GM23338 (cell line): ENCODE results near the gene ZNF83. TPM values are rescaled to one million over a fixed set of nuclear protein-coding genes. Genes with fewer than 3 reads are reported as not detected.

ENCODE experiments used
- ATAC-seq: fragments of 200-7000 bp; cut with Tn5 transposase; 3 replicates; pipeline ENCODE4 v1.9.1; 2020
- DNase-seq: peaks from one replicate; pipeline ENCODE4 v3.0.0-alpha.2; 2015; ENCODE audit warnings: low spot score
- H2AFZ ChIP-seq: fragments of 200-600 bp; sonication (generic); 2 replicates; pipeline ENCODE4 v1.8.0; 2016; ENCODE audit warnings: antibody characterized with exemption, mild to moderate bottlenecking, moderate library complexity
- H3F3A ChIP-seq: fragments of 200-600 bp; sonication (generic); replicated peaks from 2 replicates; pipeline ENCODE4 v1.8.0; 2017; ENCODE audit warnings: antibody characterized with exemption, mixed run types, low read depth
- H3K27ac ChIP-seq: fragments of 200-600 bp; sonication (generic); 2 replicates; pipeline ENCODE4 v1.6.1; 2016; ENCODE audit warnings: low read depth
- H3K27me3 ChIP-seq: fragments of 200-600 bp; sonication (generic); 2 replicates; pipeline ENCODE4 v1.8.0; 2016; ENCODE audit warnings: mild to moderate bottlenecking, mixed run types, moderate library complexity; ENCODE audit not compliant: insufficient read depth
- H3K36me3 ChIP-seq: fragments of 200-600 bp; sonication (generic); 2 replicates; pipeline ENCODE4 v1.8.0; 2016; ENCODE audit warnings: mild to moderate bottlenecking; ENCODE audit not compliant: insufficient read depth
- H3K4me1 ChIP-seq: fragments of 200-600 bp; sonication (generic); 2 replicates; pipeline ENCODE4 v1.8.0; 2016; ENCODE audit warnings: mild to moderate bottlenecking, moderate library complexity; ENCODE audit not compliant: insufficient read depth
- H3K4me2 ChIP-seq: fragments of 200-600 bp; sonication (generic); 2 replicates; pipeline ENCODE4 v1.7.1; 2017; ENCODE audit warnings: mixed run types
- H3K4me3 ChIP-seq: fragments of 200-600 bp; sonication (generic); 2 replicates; pipeline ENCODE4 v1.6.1; 2016; ENCODE audit warnings: mixed run types
- H3K79me2 ChIP-seq: fragments of 200-600 bp; sonication (generic); replicated peaks from 2 replicates; pipeline ENCODE4 v1.8.0; 2017; ENCODE audit warnings: mild to moderate bottlenecking; ENCODE audit not compliant: insufficient read depth
- H3K9me2 ChIP-seq: fragments of 200-600 bp; sonication (generic); 2 replicates; pipeline ENCODE4 v1.8.0; 2017; ENCODE audit not compliant: insufficient read depth
- H4K20me1 ChIP-seq: fragments of 200-600 bp; sonication (generic); replicated peaks from 2 replicates; pipeline ENCODE4 v1.8.0; 2017; ENCODE audit warnings: mild to moderate bottlenecking; ENCODE audit not compliant: insufficient read depth
- H3K27ac Mint-ChIP-seq: 2 replicates; pipeline ENCODE4 v1.8.0; 2020; ENCODE audit warnings: inconsistent platforms, mild to moderate bottlenecking, moderate library complexity, mixed read lengths
- H3K27me3 Mint-ChIP-seq: 3 replicates; pipeline ENCODE4 v1.8.0; 2022; ENCODE audit warnings: low read depth, mild to moderate bottlenecking, moderate library complexity, mixed read lengths, inconsistent platforms; ENCODE audit not compliant: insufficient read depth, poor library complexity
- H3K36me3 Mint-ChIP-seq: 3 replicates; pipeline ENCODE4 v1.8.0; 2021; ENCODE audit warnings: low read depth, mild to moderate bottlenecking, inconsistent platforms, moderate library complexity, mixed read lengths
- H3K4me1 Mint-ChIP-seq: 3 replicates; pipeline ENCODE4 v1.8.0; 2020; ENCODE audit warnings: mild to moderate bottlenecking, inconsistent platforms, mixed read lengths
- H3K4me3 Mint-ChIP-seq: 3 replicates; pipeline ENCODE4 v1.8.0; 2021; ENCODE audit warnings: moderate library complexity, mild to moderate bottlenecking, inconsistent platforms, mixed read lengths
- H3K9me3 Mint-ChIP-seq: 3 replicates; pipeline ENCODE4 v1.8.0; 2020; ENCODE audit warnings: moderate library complexity, mild to moderate bottlenecking, inconsistent platforms, mixed read lengths
- CREB1 ChIP-seq: fragments of 250-450 bp; sonication (Bioruptor Pico); IDR thresholded peaks from 2 replicates; pipeline ENCODE4 v1.5.0; 2020; ENCODE audit warnings: low read depth, mild to moderate bottlenecking, moderate library complexity
- EZH2phosphoT487 ChIP-seq: fragments of 200-600 bp; sonication (generic); IDR thresholded peaks from one replicate; pipeline ENCODE4 v1.8.1; 2018; ENCODE audit warnings: antibody characterized with exemption; ENCODE audit not compliant: unreplicated experiment
- JUNB ChIP-seq: IDR thresholded peaks from one replicate; pipeline ENCODE4 v1.6.1; 2016; ENCODE audit warnings: antibody characterized with exemption; ENCODE audit not compliant: unreplicated experiment
- NANOG ChIP-seq: IDR thresholded peaks from 2 replicates; pipeline ENCODE4 v1.6.1; 2016; ENCODE audit warnings: antibody characterized with exemption, borderline replicate concordance
- POLR2AphosphoS5 ChIP-seq: IDR thresholded peaks from 2 replicates; pipeline ENCODE4 v1.6.1; 2016; ENCODE audit warnings: antibody characterized with exemption, low read depth
- ZNF114 ChIP-seq: fragments of 250-450 bp; sonication (Bioruptor Pico); IDR thresholded peaks from 2 replicates; pipeline ENCODE4 v1.5.0; 2020; ENCODE audit warnings: mild to moderate bottlenecking, moderate library complexity
- ZNF331 ChIP-seq: fragments of 250-450 bp; sonication (Bioruptor Pico); IDR thresholded peaks from 2 replicates; pipeline ENCODE4 v1.5.0; 2020; ENCODE audit warnings: low read depth, mild to moderate bottlenecking, moderate library complexity
- polyA plus RNA-seq: library from polyadenylated mRNA; unstranded; fragments of >200 nt; fragmentation: Nextera tagmentation; extraction: Ambion mirVana; gene quantifications from 2 replicates; pipeline ENCODE4 v1.2.1, GENCODE V29; 2016
- total RNA-seq: library from RNA; depleted of rRNA; stranded (reverse); fragments of >200 nt; shearing (Covaris generic); gene quantifications from 2 replicates; pipeline ENCODE4 v1.2.3, GENCODE V29; 2014
- TF ChIP-seq, protein P1 (sequence below): IDR thresholded peaks from one replicate; pipeline ENCODE4 v1.6.1; 2018; ENCODE audit warnings: antibody characterized with exemption; ENCODE audit not compliant: unreplicated experiment
- TF ChIP-seq, protein P2 (sequence below): fragments of 250-450 bp; sonication (Bioruptor Pico); IDR thresholded peaks from 2 replicates; pipeline ENCODE4 v1.5.0; 2020; ENCODE audit warnings: mild to moderate bottlenecking, moderate library complexity

Gene ZNF83
- total and polyA plus RNA-seq, 2 experiments from 2014 or later: 16.2 to 25.0 TPM

DNA sequence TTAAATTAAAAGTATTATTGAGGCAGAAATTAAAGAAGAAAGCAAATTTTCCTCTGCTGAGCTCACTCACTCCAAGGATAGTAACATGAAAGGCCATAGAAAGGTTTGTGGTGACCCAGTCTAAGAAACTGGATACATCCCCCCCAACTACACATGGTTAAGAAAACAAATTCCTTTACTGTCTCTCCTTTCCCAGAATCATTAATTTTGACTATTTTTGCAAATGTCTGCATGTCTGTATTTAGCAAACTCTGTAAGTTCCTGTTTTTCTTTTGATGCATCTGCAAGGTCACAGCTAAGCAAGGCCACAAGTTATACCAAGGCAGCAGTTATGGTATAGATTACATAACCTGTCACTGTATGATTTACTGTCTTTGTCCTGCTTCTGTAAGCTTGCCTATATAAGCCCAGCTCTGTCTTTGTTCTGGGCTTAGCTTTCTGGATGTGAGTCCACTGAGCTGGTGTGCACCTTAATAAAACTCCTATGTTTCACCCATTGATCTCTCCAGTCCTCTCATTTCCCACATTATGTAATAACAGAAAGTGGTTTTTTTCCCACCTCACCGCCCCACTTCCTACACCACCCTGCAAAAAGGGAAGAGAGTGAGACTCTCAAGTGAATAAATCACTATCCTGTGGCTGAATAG, 8.5 kb upstream of the ZNF83 start:
- Histone ChIP-seq H3K79me2 (no peaks in the 10 kb centered on the region), H3K27ac (no peak overlapping the region), H3K4me2 (no peak overlapping the region), H2AFZ (no peak overlapping the region), H3K27me3 (no peaks in the 10 kb centered on the region), H3K4me3 (no peak overlapping the region), H3K4me1 (no peaks in the 10 kb centered on the region), H3F3A (no peaks in the 10 kb centered on the region), H3K9me2 (no peaks in the 10 kb centered on the region), H3K36me3 (no peaks in the 10 kb centered on the region), H4K20me1 (no peaks in the 10 kb centered on the region)
- Mint-ChIP-seq H3K9me3 (peaks cover 17% of the 10 kb centered on the region), H3K27ac (no peak overlapping the region), H3K4me3 (no peak overlapping the region), H3K36me3 (peaks cover 24% of the 10 kb centered on the region), H3K27me3 (peaks cover 7% of the 10 kb centered on the region), H3K4me1 (no peaks in the 10 kb centered on the region)
- ATAC-seq (no peak), DNase-seq (no peak)
- no peak for TF ChIP-seq EZH2phosphoT487
- TF ChIP-seq CREB1 (CRISPR knock-in tag): no peak
- TF ChIP-seq, protein P1, sequence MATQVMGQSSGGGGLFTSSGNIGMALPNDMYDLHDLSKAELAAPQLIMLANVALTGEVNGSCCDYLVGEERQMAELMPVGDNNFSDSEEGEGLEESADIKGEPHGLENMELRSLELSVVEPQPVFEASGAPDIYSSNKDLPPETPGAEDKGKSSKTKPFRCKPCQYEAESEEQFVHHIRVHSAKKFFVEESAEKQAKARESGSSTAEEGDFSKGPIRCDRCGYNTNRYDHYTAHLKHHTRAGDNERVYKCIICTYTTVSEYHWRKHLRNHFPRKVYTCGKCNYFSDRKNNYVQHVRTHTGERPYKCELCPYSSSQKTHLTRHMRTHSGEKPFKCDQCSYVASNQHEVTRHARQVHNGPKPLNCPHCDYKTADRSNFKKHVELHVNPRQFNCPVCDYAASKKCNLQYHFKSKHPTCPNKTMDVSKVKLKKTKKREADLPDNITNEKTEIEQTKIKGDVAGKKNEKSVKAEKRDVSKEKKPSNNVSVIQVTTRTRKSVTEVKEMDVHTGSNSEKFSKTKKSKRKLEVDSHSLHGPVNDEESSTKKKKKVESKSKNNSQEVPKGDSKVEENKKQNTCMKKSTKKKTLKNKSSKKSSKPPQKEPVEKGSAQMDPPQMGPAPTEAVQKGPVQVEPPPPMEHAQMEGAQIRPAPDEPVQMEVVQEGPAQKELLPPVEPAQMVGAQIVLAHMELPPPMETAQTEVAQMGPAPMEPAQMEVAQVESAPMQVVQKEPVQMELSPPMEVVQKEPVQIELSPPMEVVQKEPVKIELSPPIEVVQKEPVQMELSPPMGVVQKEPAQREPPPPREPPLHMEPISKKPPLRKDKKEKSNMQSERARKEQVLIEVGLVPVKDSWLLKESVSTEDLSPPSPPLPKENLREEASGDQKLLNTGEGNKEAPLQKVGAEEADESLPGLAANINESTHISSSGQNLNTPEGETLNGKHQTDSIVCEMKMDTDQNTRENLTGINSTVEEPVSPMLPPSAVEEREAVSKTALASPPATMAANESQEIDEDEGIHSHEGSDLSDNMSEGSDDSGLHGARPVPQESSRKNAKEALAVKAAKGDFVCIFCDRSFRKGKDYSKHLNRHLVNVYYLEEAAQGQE: no peak
- no peak for TF ChIP-seq ZNF331 (CRISPR knock-in tag)
- no peak for TF ChIP-seq POLR2AphosphoS5
- TF ChIP-seq NANOG: no peak
- no peak for TF ChIP-seq JUNB
- no peak for TF ChIP-seq ZNF114 (CRISPR knock-in tag)
- TF ChIP-seq, protein P2, sequence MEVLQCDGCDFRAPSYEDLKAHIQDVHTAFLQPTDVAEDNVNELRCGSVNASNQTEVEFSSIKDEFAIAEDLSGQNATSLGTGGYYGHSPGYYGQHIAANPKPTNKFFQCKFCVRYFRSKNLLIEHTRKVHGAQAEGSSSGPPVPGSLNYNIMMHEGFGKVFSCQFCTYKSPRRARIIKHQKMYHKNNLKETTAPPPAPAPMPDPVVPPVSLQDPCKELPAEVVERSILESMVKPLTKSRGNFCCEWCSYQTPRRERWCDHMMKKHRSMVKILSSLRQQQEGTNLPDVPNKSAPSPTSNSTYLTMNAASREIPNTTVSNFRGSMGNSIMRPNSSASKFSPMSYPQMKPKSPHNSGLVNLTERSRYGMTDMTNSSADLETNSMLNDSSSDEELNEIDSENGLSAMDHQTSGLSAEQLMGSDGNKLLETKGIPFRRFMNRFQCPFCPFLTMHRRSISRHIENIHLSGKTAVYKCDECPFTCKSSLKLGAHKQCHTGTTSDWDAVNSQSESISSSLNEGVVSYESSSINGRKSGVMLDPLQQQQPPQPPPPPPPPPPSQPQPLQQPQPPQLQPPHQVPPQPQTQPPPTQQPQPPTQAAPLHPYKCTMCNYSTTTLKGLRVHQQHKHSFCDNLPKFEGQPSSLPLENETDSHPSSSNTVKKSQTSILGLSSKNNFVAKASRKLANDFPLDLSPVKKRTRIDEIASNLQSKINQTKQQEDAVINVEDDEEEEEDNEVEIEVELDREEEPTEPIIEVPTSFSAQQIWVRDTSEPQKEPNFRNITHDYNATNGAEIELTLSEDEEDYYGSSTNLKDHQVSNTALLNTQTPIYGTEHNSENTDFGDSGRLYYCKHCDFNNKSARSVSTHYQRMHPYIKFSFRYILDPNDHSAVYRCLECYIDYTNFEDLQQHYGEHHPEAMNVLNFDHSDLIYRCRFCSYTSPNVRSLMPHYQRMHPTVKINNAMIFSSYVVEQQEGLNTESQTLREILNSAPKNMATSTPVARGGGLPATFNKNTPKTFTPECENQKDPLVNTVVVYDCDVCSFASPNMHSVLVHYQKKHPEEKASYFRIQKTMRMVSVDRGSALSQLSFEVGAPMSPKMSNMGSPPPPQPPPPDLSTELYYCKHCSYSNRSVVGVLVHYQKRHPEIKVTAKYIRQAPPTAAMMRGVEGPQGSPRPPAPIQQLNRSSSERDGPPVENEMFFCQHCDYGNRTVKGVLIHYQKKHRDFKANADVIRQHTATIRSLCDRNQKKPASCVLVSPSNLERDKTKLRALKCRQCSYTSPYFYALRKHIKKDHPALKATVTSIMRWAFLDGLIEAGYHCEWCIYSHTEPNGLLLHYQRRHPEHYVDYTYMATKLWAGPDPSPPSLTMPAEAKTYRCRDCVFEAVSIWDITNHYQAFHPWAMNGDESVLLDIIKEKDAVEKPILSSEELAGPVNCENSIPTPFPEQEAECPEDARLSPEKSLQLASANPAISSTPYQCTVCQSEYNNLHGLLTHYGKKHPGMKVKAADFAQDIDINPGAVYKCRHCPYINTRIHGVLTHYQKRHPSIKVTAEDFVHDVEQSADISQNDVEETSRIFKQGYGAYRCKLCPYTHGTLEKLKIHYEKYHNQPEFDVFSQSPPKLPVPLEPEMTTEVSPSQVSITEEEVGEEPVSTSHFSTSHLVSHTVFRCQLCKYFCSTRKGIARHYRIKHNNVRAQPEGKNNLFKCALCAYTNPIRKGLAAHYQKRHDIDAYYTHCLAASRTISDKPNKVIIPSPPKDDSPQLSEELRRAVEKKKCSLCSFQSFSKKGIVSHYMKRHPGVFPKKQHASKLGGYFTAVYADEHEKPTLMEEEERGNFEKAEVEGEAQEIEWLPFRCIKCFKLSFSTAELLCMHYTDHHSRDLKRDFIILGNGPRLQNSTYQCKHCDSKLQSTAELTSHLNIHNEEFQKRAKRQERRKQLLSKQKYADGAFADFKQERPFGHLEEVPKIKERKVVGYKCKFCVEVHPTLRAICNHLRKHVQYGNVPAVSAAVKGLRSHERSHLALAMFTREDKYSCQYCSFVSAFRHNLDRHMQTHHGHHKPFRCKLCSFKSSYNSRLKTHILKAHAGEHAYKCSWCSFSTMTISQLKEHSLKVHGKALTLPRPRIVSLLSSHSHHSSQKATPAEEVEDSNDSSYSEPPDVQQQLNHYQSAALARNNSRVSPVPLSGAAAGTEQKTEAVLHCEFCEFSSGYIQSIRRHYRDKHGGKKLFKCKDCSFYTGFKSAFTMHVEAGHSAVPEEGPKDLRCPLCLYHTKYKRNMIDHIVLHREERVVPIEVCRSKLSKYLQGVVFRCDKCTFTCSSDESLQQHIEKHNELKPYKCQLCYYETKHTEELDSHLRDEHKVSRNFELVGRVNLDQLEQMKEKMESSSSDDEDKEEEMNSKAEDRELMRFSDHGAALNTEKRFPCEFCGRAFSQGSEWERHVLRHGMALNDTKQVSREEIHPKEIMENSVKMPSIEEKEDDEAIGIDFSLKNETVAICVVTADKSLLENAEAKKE (CRISPR knock-in tag): no peak
